Rectal smooth muscle tissue (tissue), 1 donor: ENCODE data around the gene HARBI1.
A peak's percentile ranks its signal among the peaks of the same experiment; 100 is the strongest.

ENCODE experiments used
- H3K27ac ChIP-seq: one replicate; pipeline ENCODE4 v1.7.0; 2013; ENCODE audit warnings: low read depth, low read length, inconsistent platforms
- H3K27me3 ChIP-seq: one replicate; pipeline ENCODE4 v1.7.0; 2013; ENCODE audit warnings: low read length; ENCODE audit not compliant: control insufficient read depth, insufficient read depth
- H3K36me3 ChIP-seq: one replicate; pipeline ENCODE4 v1.7.0; 2013; ENCODE audit warnings: low read length; ENCODE audit not compliant: control insufficient read depth, insufficient read depth
- H3K4me1 ChIP-seq: one replicate; pipeline ENCODE4 v1.7.0; 2013; ENCODE audit warnings: low read length; ENCODE audit not compliant: control insufficient read depth, insufficient read depth
- H3K4me3 ChIP-seq: one replicate; pipeline ENCODE4 v1.7.0; 2013; ENCODE audit warnings: low read length
- H3K9ac ChIP-seq: one replicate; pipeline ENCODE4 v1.7.0; 2013; ENCODE audit warnings: low read length

Gene HARBI1

GRCh38 chr11:46617134-46617971 is at the start of gene HARBI1, which contains the start of gene ATG13:
Gene HARBI1 (minus strand): TSS chr11:46617227. CDS start chr11:46616237, 990 bp downstream.
Gene ATG13 (plus strand): TSS chr11:46617553. CDS start chr11:46644292, 26,739 bp downstream.
- Histone ChIP-seq H3K4me3 (peak within 1 kb of the TSS; percentile 100), H3K4me1 (peaks cover 10% of the 10 kb centered on the region), H3K27ac (peak within 1 kb of the TSS; percentile 96), H3K36me3 (no peaks in the 10 kb centered on the region), H3K9ac (peak within 1 kb of the TSS; percentile 99), H3K27me3 (no peaks in the 10 kb centered on the region)

- no peak overlapping the region for H3K27ac ChIP-seq
- H3K9ac ChIP-seq = no peak overlapping the region
- no peak overlapping the region for H3K4me3 ChIP-seq
- H3K4me1 ChIP-seq = no peaks in the 10 kb centered on the region
- H3K27me3 ChIP-seq = no peaks in the 10 kb centered on the region
- H3K36me3 ChIP-seq = peaks cover 44% of the 10 kb centered on the region
These were observed 49.5 kb upstream of the HARBI1 start for GRCh38 chr11:46666516-46666915.

DNA sequence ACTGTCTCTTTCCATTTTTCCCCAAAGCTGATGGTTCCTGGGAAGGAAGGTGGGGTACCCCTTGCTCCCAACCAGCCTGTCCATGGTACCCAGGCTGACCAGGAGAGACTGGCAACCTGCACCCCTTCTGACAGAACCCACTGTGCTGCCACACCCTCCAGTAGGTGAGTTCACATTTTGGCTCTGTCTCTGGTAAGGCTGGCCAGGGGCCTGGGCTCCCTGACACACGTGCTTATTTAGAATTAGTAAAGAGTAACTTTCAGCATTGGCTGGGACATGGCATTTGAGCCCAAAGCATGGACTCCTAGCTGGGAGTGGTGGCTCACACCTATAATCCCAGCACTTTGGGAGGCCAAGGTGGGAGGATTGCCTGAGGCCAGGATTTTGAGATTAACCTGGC is 48.3 kb upstream of the HARBI1 start:
- no peak overlapping the region for H3K4me3 ChIP-seq
- H3K4me1 ChIP-seq = no peaks in the 10 kb centered on the region
- H3K9ac ChIP-seq = no peak overlapping the region
- H3K27ac ChIP-seq = no peak overlapping the region
- no peaks in the 10 kb centered on the region for H3K27me3 ChIP-seq
- peaks cover 38% of the 10 kb centered on the region for H3K36me3 ChIP-seq

DNA sequence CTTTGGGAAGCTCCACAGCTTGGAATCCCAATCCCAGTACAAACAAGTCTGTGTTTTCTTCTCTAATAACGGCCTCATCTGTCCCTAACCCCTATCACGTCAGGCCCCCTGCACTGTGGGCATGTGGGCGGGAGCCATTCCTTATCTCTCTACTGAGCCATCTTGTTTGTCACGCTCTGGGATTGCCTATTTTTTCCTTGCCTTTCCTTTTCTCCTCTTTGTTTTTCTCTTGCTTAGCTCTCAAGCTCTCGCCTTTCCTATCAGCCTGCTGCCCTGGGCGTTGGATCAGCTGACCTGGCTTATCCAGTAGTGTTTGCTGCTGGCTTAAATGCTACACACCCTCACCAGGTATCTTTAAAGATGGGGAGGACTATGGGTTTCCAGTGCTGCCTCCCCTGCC is 47.6 kb upstream of the HARBI1 start:
- Histone ChIP-seq H3K36me3 (peaks cover 39% of the 10 kb centered on the region), H3K27me3 (no peaks in the 10 kb centered on the region), H3K4me3 (no peak overlapping the region), H3K4me1 (no peaks in the 10 kb centered on the region), H3K27ac (no peak overlapping the region), H3K9ac (no peak overlapping the region)

- Histone ChIP-seq H3K27ac (no peak overlapping the region), H3K4me3 (no peak overlapping the region), H3K27me3 (no peaks in the 10 kb centered on the region), H3K9ac (no peak overlapping the region), H3K36me3 (peaks cover 33% of the 10 kb centered on the region), H3K4me1 (no peaks in the 10 kb centered on the region)
These were observed 46.4 kb upstream of the HARBI1 start for GRCh38 chr11:46663277-46663940.

GRCh38 chr11:46662366-46662765 is 45.3 kb upstream of the HARBI1 start:
- Histone ChIP-seq H3K27me3 (no peaks in the 10 kb centered on the region), H3K4me3 (no peak overlapping the region), H3K27ac (no peak overlapping the region), H3K36me3 (peaks cover 33% of the 10 kb centered on the region), H3K9ac (no peak overlapping the region), H3K4me1 (no peaks in the 10 kb centered on the region)

GRCh38 chr11:46661836-46662235 is 44.8 kb upstream of the HARBI1 start:
- H3K27me3 ChIP-seq = no peaks in the 10 kb centered on the region
- H3K4me3 ChIP-seq = no peak overlapping the region
- H3K9ac ChIP-seq = no peak overlapping the region
- H3K4me1 ChIP-seq = no peaks in the 10 kb centered on the region
- no peak overlapping the region for H3K27ac ChIP-seq
- H3K36me3 ChIP-seq = peaks cover 38% of the 10 kb centered on the region

GRCh38 chr11:46659908-46660307 is 42.9 kb upstream of the HARBI1 start:
- peaks cover 45% of the 10 kb centered on the region for H3K36me3 ChIP-seq

DNA sequence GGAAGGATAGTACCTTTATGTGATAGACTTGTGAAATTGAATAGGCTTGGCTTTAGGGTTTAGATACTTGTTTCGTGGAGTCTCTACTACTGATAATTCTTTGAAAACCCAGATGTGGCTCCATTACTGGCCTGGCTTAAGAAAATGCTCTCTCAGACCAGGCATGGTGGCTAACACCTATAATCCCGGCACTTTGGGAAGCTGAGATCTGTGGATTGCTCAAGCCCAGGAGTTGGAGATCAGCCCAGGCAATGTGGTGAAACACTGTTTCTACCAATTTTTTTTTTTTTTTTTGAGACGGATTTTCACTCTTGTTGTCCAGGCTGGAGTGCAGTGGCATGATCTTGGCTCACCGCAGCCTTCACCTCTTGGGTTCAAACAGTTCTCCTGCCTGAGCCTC is 41.2 kb upstream of the HARBI1 start:
- peaks cover 36% of the 10 kb centered on the region for H3K36me3 ChIP-seq
- H3K27me3 ChIP-seq = no peaks in the 10 kb centered on the region
- no peaks in the 10 kb centered on the region for H3K4me1 ChIP-seq
- H3K9ac ChIP-seq = no peak overlapping the region
- no peak overlapping the region for H3K27ac ChIP-seq
- H3K4me3 ChIP-seq = no peak overlapping the region

More at GRCh38 chr11:46659908-46660307, 42.9 kb upstream of the HARBI1 start:
- H3K27me3 ChIP-seq = no peaks in the 10 kb centered on the region
- H3K27ac ChIP-seq = no peak overlapping the region
- H3K9ac ChIP-seq = no peak overlapping the region
- H3K4me3 ChIP-seq = no peak overlapping the region
- H3K4me1 ChIP-seq = no peaks in the 10 kb centered on the region

DNA sequence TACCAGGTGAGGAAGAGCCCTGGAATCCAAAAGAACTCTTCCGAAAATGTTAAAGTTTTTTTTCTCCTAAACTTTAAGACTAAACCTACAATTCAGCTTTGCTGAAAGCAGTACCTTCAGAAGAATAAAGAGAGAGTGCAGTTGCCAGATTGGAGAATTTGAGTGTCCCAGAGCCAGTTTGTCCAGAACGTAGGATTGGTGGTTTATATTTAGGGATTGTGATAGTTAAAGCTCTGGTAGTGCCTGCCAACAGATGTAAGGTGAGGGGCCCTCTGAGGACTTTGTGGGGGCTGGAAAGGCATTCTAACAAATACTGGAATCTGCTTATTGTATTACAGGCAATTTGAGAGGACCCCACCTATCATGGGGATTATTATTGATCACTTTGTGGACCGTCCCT is 40.2 kb upstream of the HARBI1 start:
- H3K4me3 ChIP-seq = no peak overlapping the region
- no peak overlapping the region for H3K27ac ChIP-seq
- H3K4me1 ChIP-seq = no peaks in the 10 kb centered on the region
- H3K27me3 ChIP-seq = no peaks in the 10 kb centered on the region
- H3K36me3 ChIP-seq = peaks cover 38% of the 10 kb centered on the region
- H3K9ac ChIP-seq = no peak overlapping the region

GRCh38 chr11:46655631-46656030 is 38.6 kb upstream of the HARBI1 start:
- no peaks in the 10 kb centered on the region for H3K4me1 ChIP-seq
- no peak overlapping the region for H3K9ac ChIP-seq
- H3K27me3 ChIP-seq = no peaks in the 10 kb centered on the region
- peaks cover 36% of the 10 kb centered on the region for H3K36me3 ChIP-seq
- no peak overlapping the region for H3K27ac ChIP-seq
- H3K4me3 ChIP-seq = no peak overlapping the region

DNA sequence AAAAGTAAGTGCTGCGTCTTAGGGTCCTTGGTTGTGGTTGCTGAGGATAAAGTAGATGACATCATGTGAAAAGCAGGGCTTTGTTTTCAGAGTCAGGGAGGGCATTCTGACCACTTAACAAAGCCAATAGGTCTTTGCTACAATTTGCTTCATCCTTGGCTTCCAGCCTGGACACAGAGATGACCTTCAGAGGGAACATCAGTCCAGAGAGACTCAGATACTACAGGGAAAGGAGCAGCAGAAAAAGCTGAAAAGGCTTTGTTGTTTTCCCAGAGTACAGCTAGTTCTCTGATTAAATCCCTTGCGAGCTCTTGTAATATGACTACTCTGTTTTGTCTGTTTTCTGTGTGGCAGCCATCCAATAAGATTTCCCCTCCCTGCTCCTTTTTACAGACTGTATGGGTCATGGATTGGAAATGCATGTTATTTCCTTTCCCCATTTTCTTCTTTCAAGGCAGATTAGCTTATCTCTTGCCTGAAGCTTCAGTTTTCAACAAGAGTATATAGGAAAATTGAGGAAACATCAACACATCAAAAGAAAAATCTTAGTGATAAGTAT is 32.2 kb upstream of the HARBI1 start:
- Histone ChIP-seq H3K36me3 (peaks cover 15% of the 10 kb centered on the region), H3K9ac (no peak overlapping the region), H3K4me3 (no peak overlapping the region)

More for the DNA sequence above, 32.2 kb upstream of the HARBI1 start:
- H3K27ac ChIP-seq = peak overlapping the region; percentile 8
- no peaks in the 10 kb centered on the region for H3K27me3 ChIP-seq
- peaks cover 2% of the 10 kb centered on the region for H3K4me1 ChIP-seq
